ENCODE measurements around the gene WDR75. TPM values are rescaled to one million over a fixed set of nuclear protein-coding genes. Genes with fewer than 3 reads are reported as not detected.

The WDR75 gene
- total RNA-seq, 1 experiment from 2014 or later = 70.2 TPM

GRCh38 chr2:189393440-189394111 lies 47.7 kb upstream of the WDR75 start:
- intact Hi-C loops (cut with micrococcal nuclease) = no loop called here
- TF ChIP-seq SP1 (IDR thresholded peaks at IDR 0.05; ENCODE audit: low read depth) (peak; percentile 90), ELF1 (IDR thresholded peaks at IDR 0.05; ENCODE audit: borderline replicate concordance, low read depth) (no peak; the same call in 1 of the 2 replicates), JUND (IDR thresholded peaks at IDR 0.05) (peak; percentile 96), POLR2AphosphoS5 (IDR thresholded peaks at IDR 0.05; ENCODE audit: low read depth, low read length) (peak; percentile 17; the same call in 1 of the 2 replicates), ZFX (IDR thresholded peaks at IDR 0.05) (no peak), TCF7L2 (IDR thresholded peaks at IDR 0.05; ENCODE audit: borderline replicate concordance, extremely low read depth, insufficient read depth, insufficient read length) (peak; percentile 23), YY1 (IDR thresholded peaks at IDR 0.05; ENCODE audit: extremely low read depth, insufficient replicate concordance, low read depth, low read length) (no peak), FOSL1 (IDR thresholded peaks at IDR 0.05; ENCODE audit: low read depth) (peak; percentile 97), EZH2phosphoT487 (IDR thresholded peaks at IDR 0.05; ENCODE audit: borderline replicate concordance) (no peak), CEBPB (IDR thresholded peaks at IDR 0.05; ENCODE audit: low read depth) (peak; percentile 95), EZH2 (IDR thresholded peaks at IDR 0.05) (no peak), POLR2A (IDR thresholded peaks at IDR 0.05; ENCODE audit: borderline replicate concordance, extremely low read depth, insufficient read depth, insufficient read length) (no peak), ATF3 (IDR thresholded peaks at IDR 0.05) (peak; percentile 44; the same call in 1 of the 2 replicates), ZNF274 (IDR thresholded peaks at IDR 0.05; ENCODE audit: low read depth, low read length) (no peak), EGR1 (IDR thresholded peaks at IDR 0.05; ENCODE audit: low read depth) (peak; percentile 37; the same call in 1 of the 2 replicates), MAX (IDR thresholded peaks at IDR 0.05) (no peak; the same call in 1 of the 2 replicates), CTCF (IDR thresholded peaks at IDR 0.05 in 2 of 3, conservative IDR thresholded peaks at IDR 0.05 in 1 of 3; ENCODE audit: borderline replicate concordance in 1 of 3, insufficient read depth in 1 of 3, low read depth in 2 of 3, low read length in 2 of 3) (no peak)
- TF ChIP-seq, protein P1, sequence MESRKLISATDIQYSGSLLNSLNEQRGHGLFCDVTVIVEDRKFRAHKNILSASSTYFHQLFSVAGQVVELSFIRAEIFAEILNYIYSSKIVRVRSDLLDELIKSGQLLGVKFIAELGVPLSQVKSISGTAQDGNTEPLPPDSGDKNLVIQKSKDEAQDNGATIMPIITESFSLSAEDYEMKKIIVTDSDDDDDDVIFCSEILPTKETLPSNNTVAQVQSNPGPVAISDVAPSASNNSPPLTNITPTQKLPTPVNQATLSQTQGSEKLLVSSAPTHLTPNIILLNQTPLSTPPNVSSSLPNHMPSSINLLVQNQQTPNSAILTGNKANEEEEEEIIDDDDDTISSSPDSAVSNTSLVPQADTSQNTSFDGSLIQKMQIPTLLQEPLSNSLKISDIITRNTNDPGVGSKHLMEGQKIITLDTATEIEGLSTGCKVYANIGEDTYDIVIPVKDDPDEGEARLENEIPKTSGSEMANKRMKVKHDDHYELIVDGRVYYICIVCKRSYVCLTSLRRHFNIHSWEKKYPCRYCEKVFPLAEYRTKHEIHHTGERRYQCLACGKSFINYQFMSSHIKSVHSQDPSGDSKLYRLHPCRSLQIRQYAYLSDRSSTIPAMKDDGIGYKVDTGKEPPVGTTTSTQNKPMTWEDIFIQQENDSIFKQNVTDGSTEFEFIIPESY (IDR thresholded peaks at IDR 0.05; ENCODE audit: extremely low read depth, insufficient replicate concordance, low read length) = no peak
- TF ChIP-seq, protein P2, sequence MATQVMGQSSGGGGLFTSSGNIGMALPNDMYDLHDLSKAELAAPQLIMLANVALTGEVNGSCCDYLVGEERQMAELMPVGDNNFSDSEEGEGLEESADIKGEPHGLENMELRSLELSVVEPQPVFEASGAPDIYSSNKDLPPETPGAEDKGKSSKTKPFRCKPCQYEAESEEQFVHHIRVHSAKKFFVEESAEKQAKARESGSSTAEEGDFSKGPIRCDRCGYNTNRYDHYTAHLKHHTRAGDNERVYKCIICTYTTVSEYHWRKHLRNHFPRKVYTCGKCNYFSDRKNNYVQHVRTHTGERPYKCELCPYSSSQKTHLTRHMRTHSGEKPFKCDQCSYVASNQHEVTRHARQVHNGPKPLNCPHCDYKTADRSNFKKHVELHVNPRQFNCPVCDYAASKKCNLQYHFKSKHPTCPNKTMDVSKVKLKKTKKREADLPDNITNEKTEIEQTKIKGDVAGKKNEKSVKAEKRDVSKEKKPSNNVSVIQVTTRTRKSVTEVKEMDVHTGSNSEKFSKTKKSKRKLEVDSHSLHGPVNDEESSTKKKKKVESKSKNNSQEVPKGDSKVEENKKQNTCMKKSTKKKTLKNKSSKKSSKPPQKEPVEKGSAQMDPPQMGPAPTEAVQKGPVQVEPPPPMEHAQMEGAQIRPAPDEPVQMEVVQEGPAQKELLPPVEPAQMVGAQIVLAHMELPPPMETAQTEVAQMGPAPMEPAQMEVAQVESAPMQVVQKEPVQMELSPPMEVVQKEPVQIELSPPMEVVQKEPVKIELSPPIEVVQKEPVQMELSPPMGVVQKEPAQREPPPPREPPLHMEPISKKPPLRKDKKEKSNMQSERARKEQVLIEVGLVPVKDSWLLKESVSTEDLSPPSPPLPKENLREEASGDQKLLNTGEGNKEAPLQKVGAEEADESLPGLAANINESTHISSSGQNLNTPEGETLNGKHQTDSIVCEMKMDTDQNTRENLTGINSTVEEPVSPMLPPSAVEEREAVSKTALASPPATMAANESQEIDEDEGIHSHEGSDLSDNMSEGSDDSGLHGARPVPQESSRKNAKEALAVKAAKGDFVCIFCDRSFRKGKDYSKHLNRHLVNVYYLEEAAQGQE (IDR thresholded peaks at IDR 0.05; ENCODE audit: low read depth) = no peak

More at GRCh38 chr2:189393440-189394111, 47.7 kb upstream of the WDR75 start:
- Histone ChIP-seq H3K4me1 (ENCODE audit: control insufficient read depth in 1 of 2, insufficient read depth in 2 of 2, low read length in 2 of 2) (peaks cover 20 to 37% of the 10 kb centered on the region in 2 experiments), H3K9ac (ENCODE audit: low read length) (no peak overlapping the region), H3K79me2 (ENCODE audit: insufficient read depth, low read length) (no peaks in the 10 kb centered on the region), H2AFZ (ENCODE audit: low read depth, low read length, poor library complexity, severe bottlenecking) (peak overlapping the region; percentile 88), H3K9me3 (ENCODE audit: control insufficient read depth in 1 of 2, insufficient read depth in 1 of 2, low read depth in 1 of 2, low read length in 2 of 2) (no peaks in the 10 kb centered on the region), H3K4me3 (replicated peaks in 1 of 2; ENCODE audit: low read depth in 1 of 2, low read length in 2 of 2) (peak overlapping the region in 1 of 2 experiments; percentile 23; a peak in 2 of 4 replicates), H3K27me3 (ENCODE audit: insufficient read depth, low read length) (no peaks in the 10 kb centered on the region), H3K36me3 (ENCODE audit: control insufficient read depth in 1 of 2, insufficient read depth in 2 of 2, low read length in 2 of 2) (no peaks in the 10 kb centered on the region), H4K20me1 (ENCODE audit: insufficient read depth) (no peaks in the 10 kb centered on the region), H3K4me2 (ENCODE audit: low read length) (peak overlapping the region; percentile 68), H3K9me2 (ENCODE audit: insufficient read depth) (no peaks in the 10 kb centered on the region), H3K27ac (ENCODE audit: low read depth, low read length) (peak overlapping the region; percentile 62)
- BruUV-seq (replicated peaks) = no TSS peak
- DNase-seq (ENCODE audit: low read depth, low spot score) = peak; percentile 87
- ATAC-seq = peak; percentile 91
- CTCF ChIA-PET = interaction anchor here (1.0 kb wide), 1 partner anchor 18 kb away, joined by 3 read pairs; no protein-coding TSS in a partner anchor
- POLR2A ChIA-PET = no interaction called here
- RAD21 ChIA-PET (ENCODE audit: low non-redundant PET in 1 of 2, low total read pairs in 2 of 2, uncharacterized antibody in 2 of 2, unreplicated experiment in 2 of 2) = no interaction called here
